ENCODE data around the gene MCOLN1.

GRCh38 chr19:7534531-7535046, 12.2 kb downstream of the MCOLN1 start:
- TF ChIP-seq CTCF (conservative IDR thresholded peaks at IDR 0.05; ENCODE audit: low read depth in 2 of 2), result peak; percentile 15 to 37; a peak in 2 of 4 replicates
- peak; percentile 32 for TF ChIP-seq POLR2AphosphoS5 (IDR thresholded peaks at IDR 0.05; ENCODE audit: low read depth)
- no peak for TF ChIP-seq EZH2phosphoT487 (IDR thresholded peaks at IDR 0.05; ENCODE audit: unreplicated experiment)
- no peak for TF ChIP-seq NANOG (IDR thresholded peaks at IDR 0.05; ENCODE audit: borderline replicate concordance)
- TF ChIP-seq EZH2 (IDR thresholded peaks at IDR 0.05; ENCODE audit: low read depth, unreplicated experiment), result no peak
- TF ChIP-seq REST (IDR thresholded peaks at IDR 0.05; ENCODE audit: unreplicated experiment), result no peak
- TF ChIP-seq ETS1 (IDR thresholded peaks at IDR 0.05), result no peak
- TF ChIP-seq JUNB (IDR thresholded peaks at IDR 0.05; ENCODE audit: unreplicated experiment), result no peak
- no peak for TF ChIP-seq ZNF331 (CRISPR knock-in tag; IDR thresholded peaks at IDR 0.05; ENCODE audit: low read depth)

All from GM23338 (cell line).